ENCODE results near the gene GAB3. TPM values are rescaled to one million over a fixed set of nuclear protein-coding genes. Genes with fewer than 3 reads are reported as not detected.

The GAB3 gene
- total and polyA plus RNA-seq, 2 donors (not counting 1 experiment from before 2014, with no cell fraction given) = 2.8 to 4.1 TPM

- H3K36me3 ChIP-seq (ENCODE audit: control insufficient read depth, insufficient read depth, low read length) = no peaks in the 10 kb centered on the region
- H4K20me1 ChIP-seq (ENCODE audit: control insufficient read depth, extremely low read depth, insufficient read depth, low read length) = no peaks in the 10 kb centered on the region
- no peak for DNase-seq (ENCODE audit: low read depth in 2 of 2)
- H3K4me1 ChIP-seq (ENCODE audit: control insufficient read depth, extremely low read depth, insufficient read depth, low read length) = no peaks in the 10 kb centered on the region
- no peak overlapping the region for H3K9ac ChIP-seq (ENCODE audit: insufficient read depth, low read length)
- no peak overlapping the region for H3K4me2 ChIP-seq (ENCODE audit: extremely low read depth, insufficient read depth, low read length)
- no peak overlapping the region for H3K27ac ChIP-seq (ENCODE audit: insufficient read depth, low read length)
- no peaks in the 10 kb centered on the region for H3K79me2 ChIP-seq (ENCODE audit: control insufficient read depth, insufficient read depth, low read length)
- no peak for TF ChIP-seq CTCF (conservative IDR thresholded peaks at IDR 0.05 in 1 of 2, IDR thresholded peaks at IDR 0.05 in 1 of 2; ENCODE audit: low read depth in 1 of 2, low read length in 2 of 2)
- no peak for TF ChIP-seq EZH2 (IDR thresholded peaks at IDR 0.05; ENCODE audit: low read length, missing control alignments)
- H2AFZ ChIP-seq (ENCODE audit: low read length) = no peak overlapping the region
- H3K9me3 ChIP-seq (ENCODE audit: control insufficient read depth, insufficient read depth, low read depth, low read length) = no peaks in the 10 kb centered on the region
- H3K4me3 ChIP-seq (replicated peaks in 1 of 4; ENCODE audit: control extremely low read depth in 1 of 4, insufficient read depth in 1 of 4, low read depth in 3 of 4, low read length in 4 of 4) = no peak overlapping the region
- H3K27me3 ChIP-seq (ENCODE audit: control insufficient read depth, insufficient read depth, low read length) = no peaks in the 10 kb centered on the region
Observed at GRCh38 chrX:154742613-154743012, 8.3 kb downstream of the GAB3 start.

GRCh38 chrX:154739952-154740465 is 10.9 kb downstream of the GAB3 start:
- no peak for DNase-seq (ENCODE audit: low read depth in 2 of 2)
- no peak overlapping the region for H2AFZ ChIP-seq (ENCODE audit: low read length)

GRCh38 chrX:154738011-154738738 is 12.7 kb downstream of the GAB3 start:
- DNase-seq (ENCODE audit: low read depth in 2 of 2) = peak; percentile 85 to 88
- no peak for TF ChIP-seq EZH2 (IDR thresholded peaks at IDR 0.05; ENCODE audit: low read length, missing control alignments)
- no peak for TF ChIP-seq CTCF (conservative IDR thresholded peaks at IDR 0.05 in 1 of 2, IDR thresholded peaks at IDR 0.05 in 1 of 2; ENCODE audit: low read depth in 1 of 2, low read length in 2 of 2)
- no peaks in the 10 kb centered on the region for H3K27me3 ChIP-seq (ENCODE audit: control insufficient read depth, insufficient read depth, low read length)
- H2AFZ ChIP-seq (ENCODE audit: low read length) = no peak overlapping the region
- no peaks in the 10 kb centered on the region for H3K79me2 ChIP-seq (ENCODE audit: control insufficient read depth, insufficient read depth, low read length)
- peak overlapping the region; percentile 59 for H3K4me2 ChIP-seq (ENCODE audit: extremely low read depth, insufficient read depth, low read length)
- peak overlapping the region; percentile 47 for H3K27ac ChIP-seq (ENCODE audit: insufficient read depth, low read length)
- no peaks in the 10 kb centered on the region for H4K20me1 ChIP-seq (ENCODE audit: control insufficient read depth, extremely low read depth, insufficient read depth, low read length)
- H3K9me3 ChIP-seq (ENCODE audit: control insufficient read depth, insufficient read depth, low read depth, low read length) = no peaks in the 10 kb centered on the region
- no peaks in the 10 kb centered on the region for H3K36me3 ChIP-seq (ENCODE audit: control insufficient read depth, insufficient read depth, low read length)
- no peak overlapping the region for H3K9ac ChIP-seq (ENCODE audit: insufficient read depth, low read length)
- H3K4me1 ChIP-seq (ENCODE audit: control insufficient read depth, extremely low read depth, insufficient read depth, low read length) = peaks cover 14% of the 10 kb centered on the region
- no peak overlapping the region for H3K4me3 ChIP-seq (replicated peaks in 1 of 4; ENCODE audit: control extremely low read depth in 1 of 4, insufficient read depth in 1 of 4, low read depth in 3 of 4, low read length in 4 of 4)

More at GRCh38 chrX:154739952-154740465, 10.9 kb downstream of the GAB3 start:
- Histone ChIP-seq H3K4me3 (replicated peaks in 1 of 4; ENCODE audit: control extremely low read depth in 1 of 4, insufficient read depth in 1 of 4, low read depth in 3 of 4, low read length in 4 of 4) (no peak overlapping the region), H4K20me1 (ENCODE audit: control insufficient read depth, extremely low read depth, insufficient read depth, low read length) (no peaks in the 10 kb centered on the region), H3K27me3 (ENCODE audit: control insufficient read depth, insufficient read depth, low read length) (no peaks in the 10 kb centered on the region), H3K79me2 (ENCODE audit: control insufficient read depth, insufficient read depth, low read length) (no peaks in the 10 kb centered on the region), H3K9me3 (ENCODE audit: control insufficient read depth, insufficient read depth, low read depth, low read length) (no peaks in the 10 kb centered on the region), H3K9ac (ENCODE audit: insufficient read depth, low read length) (no peak overlapping the region), H3K4me1 (ENCODE audit: control insufficient read depth, extremely low read depth, insufficient read depth, low read length) (peaks cover 7% of the 10 kb centered on the region), H3K27ac (ENCODE audit: insufficient read depth, low read length) (no peak overlapping the region), H3K36me3 (ENCODE audit: control insufficient read depth, insufficient read depth, low read length) (no peaks in the 10 kb centered on the region), H3K4me2 (ENCODE audit: extremely low read depth, insufficient read depth, low read length) (no peak overlapping the region)
- TF ChIP-seq EZH2 (IDR thresholded peaks at IDR 0.05; ENCODE audit: low read length, missing control alignments) (no peak), CTCF (conservative IDR thresholded peaks at IDR 0.05 in 1 of 2, IDR thresholded peaks at IDR 0.05 in 1 of 2; ENCODE audit: low read depth in 1 of 2, low read length in 2 of 2) (no peak)

Measured in fibroblast of lung (primary cell).